ENCODE measurements around the gene SUN5.

Gene SUN5

DNA sequence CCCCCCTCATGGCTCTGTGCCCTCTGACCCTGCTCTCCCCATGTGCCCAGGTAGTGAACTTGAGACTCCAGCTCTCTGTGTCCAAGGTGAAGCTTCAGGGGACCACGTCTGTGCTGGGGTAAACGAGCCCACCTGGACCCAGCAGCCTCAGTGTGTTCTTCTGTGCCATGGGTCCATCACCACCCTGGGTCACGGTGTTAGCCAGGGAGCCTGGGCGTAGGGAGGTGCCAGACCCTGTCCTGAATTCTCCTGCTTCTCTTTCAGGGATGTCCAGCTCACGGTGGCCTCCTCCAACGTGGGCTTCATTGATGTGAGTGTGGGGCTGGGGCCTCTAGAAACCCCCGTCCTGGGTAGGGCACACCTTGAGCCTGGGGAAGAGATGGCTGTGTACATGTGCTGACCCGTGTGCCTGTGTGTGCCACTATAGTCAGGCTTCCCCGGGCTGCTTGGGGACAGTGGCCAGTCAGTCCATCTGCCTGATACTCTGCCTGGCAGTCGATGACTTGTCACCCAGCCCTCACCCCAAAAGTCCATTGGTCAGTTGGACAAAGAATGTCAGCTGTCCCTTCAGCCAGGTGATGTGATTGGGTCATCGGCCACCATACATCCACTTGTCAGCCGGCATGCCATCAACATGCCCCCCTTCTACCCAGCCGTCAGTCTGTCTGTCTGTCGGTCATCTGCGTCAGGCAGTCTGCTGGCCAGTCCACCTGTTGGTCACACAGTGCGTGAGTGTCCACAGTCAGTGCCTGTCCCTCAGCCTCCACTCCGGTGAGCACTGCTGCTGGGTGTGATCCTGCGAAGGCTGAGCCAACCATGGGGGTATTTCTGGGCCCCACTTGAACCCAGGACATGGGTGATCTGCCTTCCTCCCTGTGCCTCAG, 16.3 kb upstream of the SUN5 start:
- H3K4me1 ChIP-seq (ENCODE audit: control insufficient read depth in 1 of 2, insufficient read depth in 2 of 2, low read length in 2 of 2): no peaks in the 10 kb centered on the region
- H2AK5ac ChIP-seq (ENCODE audit: low read length): no peak overlapping the region
- H3K36me3 ChIP-seq (ENCODE audit: control insufficient read depth in 1 of 2, insufficient read depth in 2 of 2, low read length in 2 of 2): no peaks in the 10 kb centered on the region
- H4K8ac ChIP-seq (ENCODE audit: low read depth, low read length): no peak overlapping the region
- no peak overlapping the region for H3K4ac ChIP-seq (ENCODE audit: low read depth, low read length)
- H2AFZ ChIP-seq (ENCODE audit: insufficient read depth, low read length, poor library complexity): no peak overlapping the region
- no peak overlapping the region for H4K91ac ChIP-seq (ENCODE audit: low read depth, low read length)
- H3K9ac ChIP-seq (ENCODE audit: low read length): no peak overlapping the region
- H2BK5ac ChIP-seq (ENCODE audit: low read depth, low read length, poor library complexity): no peak overlapping the region
- no peaks in the 10 kb centered on the region for H3K9me3 ChIP-seq (ENCODE audit: insufficient read depth, low read depth, low read length)
- H3K27ac ChIP-seq (ENCODE audit: low read depth, low read length): no peak overlapping the region
- H3K79me1 ChIP-seq (ENCODE audit: low read length): no peaks in the 10 kb centered on the region
- H3K4me3 ChIP-seq (ENCODE audit: low read depth, low read length): no peak overlapping the region
- H3K14ac ChIP-seq (ENCODE audit: low read length): no peak overlapping the region
- no peaks in the 10 kb centered on the region for H3K27me3 ChIP-seq (ENCODE audit: insufficient read depth, low read length)
- no peak overlapping the region for H3K18ac ChIP-seq (ENCODE audit: low read length)
- no peak overlapping the region for H2BK12ac ChIP-seq (ENCODE audit: low read length)
- H4K12ac ChIP-seq (ENCODE audit: low read depth, low read length): no peak overlapping the region
- H3K23ac ChIP-seq (ENCODE audit: low read length): no peak overlapping the region
- H3K79me2 ChIP-seq (ENCODE audit: control insufficient read depth, insufficient read depth, low read length, poor library complexity): no peaks in the 10 kb centered on the region
- H3K4me2 ChIP-seq (ENCODE audit: low read length): no peak overlapping the region
- H2BK120ac ChIP-seq (ENCODE audit: insufficient read depth, low read length, poor library complexity): no peak overlapping the region
- no peak for DNase-seq
- WGBS (ENCODE audit: extremely low coverage, insufficient coverage, insufficient read length): no CpG with 5 or more reads among the region's 18 CpGs

DNA sequence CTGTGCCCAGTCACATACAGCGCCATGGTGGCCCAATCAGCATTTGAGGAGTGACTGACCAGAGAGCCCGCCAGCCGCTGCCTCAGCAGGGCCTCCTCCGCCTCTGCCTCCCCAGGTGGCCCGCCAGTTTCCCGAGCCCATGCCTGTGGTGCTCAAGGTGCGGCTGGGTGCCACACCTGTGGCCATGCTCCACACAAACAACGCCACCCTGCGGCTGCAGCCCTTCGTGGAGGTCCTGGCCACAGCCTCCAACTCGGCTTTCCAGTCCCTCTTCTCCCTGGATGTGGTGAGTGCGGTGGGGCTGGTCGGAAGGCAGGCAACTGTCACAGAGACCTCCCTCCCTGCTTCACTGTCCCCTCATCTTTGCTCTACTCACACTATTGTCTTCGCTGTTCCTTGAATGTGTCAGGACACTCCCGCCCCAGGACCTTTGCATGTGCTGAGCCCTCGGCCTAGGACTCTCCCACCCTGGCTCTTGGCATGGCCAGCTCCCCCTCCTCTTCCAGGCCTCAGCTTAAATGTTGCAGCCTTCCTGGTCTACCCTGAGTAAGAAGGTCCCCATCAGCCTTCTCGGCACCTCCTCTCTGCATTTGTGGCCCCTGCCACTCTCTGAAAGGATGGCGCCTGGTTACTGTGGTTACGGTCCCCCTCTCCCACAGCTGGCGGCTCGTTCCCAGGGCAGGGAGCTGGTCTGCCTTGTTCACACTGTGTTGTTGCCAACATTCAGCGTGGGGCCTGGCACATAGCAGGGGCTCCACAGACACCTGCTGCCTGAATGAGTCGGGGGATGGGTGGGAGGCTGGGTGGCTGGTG, 15.4 kb upstream of the SUN5 start:
- Histone ChIP-seq H2BK5ac (ENCODE audit: low read depth, low read length, poor library complexity) (no peak overlapping the region), H2AK5ac (ENCODE audit: low read length) (no peak overlapping the region), H3K14ac (ENCODE audit: low read length) (no peak overlapping the region), H4K12ac (ENCODE audit: low read depth, low read length) (no peak overlapping the region), H3K79me1 (ENCODE audit: low read length) (no peaks in the 10 kb centered on the region), H3K27me3 (ENCODE audit: insufficient read depth, low read length) (no peaks in the 10 kb centered on the region), H4K8ac (ENCODE audit: low read depth, low read length) (no peak overlapping the region), H3K23ac (ENCODE audit: low read length) (no peak overlapping the region), H4K91ac (ENCODE audit: low read depth, low read length) (no peak overlapping the region), H3K4me2 (ENCODE audit: low read length) (no peak overlapping the region), H2AFZ (ENCODE audit: insufficient read depth, low read length, poor library complexity) (no peak overlapping the region), H3K4me3 (ENCODE audit: low read depth, low read length) (no peak overlapping the region), H3K27ac (ENCODE audit: low read depth, low read length) (no peak overlapping the region), H2BK120ac (ENCODE audit: insufficient read depth, low read length, poor library complexity) (no peak overlapping the region), H3K9me3 (ENCODE audit: insufficient read depth, low read depth, low read length) (no peaks in the 10 kb centered on the region), H2BK12ac (ENCODE audit: low read length) (no peak overlapping the region), H3K4me1 (ENCODE audit: control insufficient read depth in 1 of 2, insufficient read depth in 2 of 2, low read length in 2 of 2) (no peaks in the 10 kb centered on the region), H3K79me2 (ENCODE audit: control insufficient read depth, insufficient read depth, low read length, poor library complexity) (no peaks in the 10 kb centered on the region), H3K9ac (ENCODE audit: low read length) (no peak overlapping the region), H3K18ac (ENCODE audit: low read length) (no peak overlapping the region), H3K36me3 (ENCODE audit: control insufficient read depth in 1 of 2, insufficient read depth in 2 of 2, low read length in 2 of 2) (no peaks in the 10 kb centered on the region), H3K4ac (ENCODE audit: low read depth, low read length) (no peak overlapping the region)
- WGBS (ENCODE audit: extremely low coverage, insufficient coverage, insufficient read length): no CpG with 5 or more reads among the region's 23 CpGs
- no peak for DNase-seq

DNA sequence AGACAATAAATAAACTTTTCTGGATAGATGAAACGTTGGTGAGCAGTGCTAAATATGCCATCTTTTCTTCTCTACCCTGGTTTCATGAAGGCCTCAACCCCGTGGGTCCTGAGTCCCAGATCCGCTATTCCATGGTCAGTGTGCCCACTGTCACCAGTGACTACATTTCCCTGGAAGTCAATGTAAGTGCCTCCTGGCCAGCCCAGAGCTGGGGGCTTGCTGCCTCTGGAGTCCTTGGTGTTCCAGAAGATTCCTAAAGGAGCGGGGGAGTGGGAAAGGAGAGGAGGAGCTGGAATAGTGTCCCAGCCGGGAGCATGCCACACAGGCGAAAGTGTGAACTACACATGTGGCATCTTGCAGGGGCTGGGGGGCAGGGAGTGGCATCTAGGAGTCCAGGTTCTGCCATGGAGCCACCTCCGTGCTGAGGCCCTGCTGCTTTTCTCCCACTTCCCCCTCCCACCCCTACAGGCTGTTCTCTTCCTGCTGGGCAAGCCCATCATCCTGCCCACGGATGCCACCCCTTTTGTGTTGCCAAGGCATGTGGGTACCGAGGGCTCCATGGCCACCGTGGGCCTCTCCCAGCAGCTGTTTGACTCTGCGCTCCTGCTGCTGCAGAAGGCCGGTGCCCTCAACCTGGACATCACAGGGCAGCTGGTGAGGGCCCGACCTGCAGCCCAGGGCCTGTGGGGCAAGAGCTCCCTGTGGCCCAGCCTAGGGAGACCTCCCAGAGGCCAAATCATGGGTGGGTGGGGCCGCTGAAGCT, 14.1 kb upstream of the SUN5 start:
- no peak for DNase-seq
- Histone ChIP-seq H4K91ac (ENCODE audit: low read depth, low read length) (no peak overlapping the region), H3K4me3 (ENCODE audit: low read depth, low read length) (no peak overlapping the region), H3K4me1 (ENCODE audit: control insufficient read depth in 1 of 2, insufficient read depth in 2 of 2, low read length in 2 of 2) (no peaks in the 10 kb centered on the region), H3K9me3 (ENCODE audit: insufficient read depth, low read depth, low read length) (no peaks in the 10 kb centered on the region), H3K14ac (ENCODE audit: low read length) (no peak overlapping the region), H3K4me2 (ENCODE audit: low read length) (no peak overlapping the region), H2BK5ac (ENCODE audit: low read depth, low read length, poor library complexity) (no peak overlapping the region), H3K27ac (ENCODE audit: low read depth, low read length) (no peak overlapping the region), H2AFZ (ENCODE audit: insufficient read depth, low read length, poor library complexity) (no peak overlapping the region), H2BK12ac (ENCODE audit: low read length) (no peak overlapping the region), H3K36me3 (ENCODE audit: control insufficient read depth in 1 of 2, insufficient read depth in 2 of 2, low read length in 2 of 2) (no peaks in the 10 kb centered on the region), H2BK120ac (ENCODE audit: insufficient read depth, low read length, poor library complexity) (no peak overlapping the region), H2AK5ac (ENCODE audit: low read length) (no peak overlapping the region), H3K79me1 (ENCODE audit: low read length) (no peaks in the 10 kb centered on the region), H4K8ac (ENCODE audit: low read depth, low read length) (no peak overlapping the region), H4K12ac (ENCODE audit: low read depth, low read length) (no peak overlapping the region), H3K4ac (ENCODE audit: low read depth, low read length) (no peak overlapping the region), H3K27me3 (ENCODE audit: insufficient read depth, low read length) (no peaks in the 10 kb centered on the region), H3K79me2 (ENCODE audit: control insufficient read depth, insufficient read depth, low read length, poor library complexity) (no peaks in the 10 kb centered on the region), H3K18ac (ENCODE audit: low read length) (no peak overlapping the region), H3K23ac (ENCODE audit: low read length) (no peak overlapping the region), H3K9ac (ENCODE audit: low read length) (no peak overlapping the region)
- no CpG with 5 or more reads among the region's 14 CpGs for WGBS (ENCODE audit: extremely low coverage, insufficient coverage, insufficient read length)

DNA sequence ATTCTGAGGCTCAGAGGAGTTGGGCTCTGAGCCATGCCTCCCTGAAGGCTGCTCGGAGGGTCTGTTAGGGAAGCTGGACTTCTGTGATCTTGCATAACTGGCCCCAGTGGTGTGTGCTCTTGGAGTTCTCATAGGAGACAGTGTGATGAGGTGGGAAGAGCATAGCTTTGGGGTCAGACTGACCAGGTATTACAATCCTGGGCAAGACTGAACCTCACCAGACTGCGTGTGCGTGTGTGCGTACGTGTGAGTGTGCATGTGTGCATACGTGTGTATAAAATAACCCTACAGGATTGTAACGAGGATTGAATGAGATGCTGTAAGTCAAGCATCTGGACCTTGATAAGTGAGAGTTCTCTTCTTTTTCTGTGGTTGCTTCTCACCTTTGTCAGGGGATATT, 13.3 kb upstream of the SUN5 start:
- H3K27ac ChIP-seq (ENCODE audit: low read depth, low read length): no peak overlapping the region
- no peak overlapping the region for H2BK12ac ChIP-seq (ENCODE audit: low read length)
- H3K27me3 ChIP-seq (ENCODE audit: insufficient read depth, low read length): no peaks in the 10 kb centered on the region
- no peaks in the 10 kb centered on the region for H3K4me1 ChIP-seq (ENCODE audit: control insufficient read depth in 1 of 2, insufficient read depth in 2 of 2, low read length in 2 of 2)
- no peak overlapping the region for H3K4ac ChIP-seq (ENCODE audit: low read depth, low read length)
- no peaks in the 10 kb centered on the region for H3K9me3 ChIP-seq (ENCODE audit: insufficient read depth, low read depth, low read length)
- H2AK5ac ChIP-seq (ENCODE audit: low read length): no peak overlapping the region
- H3K79me2 ChIP-seq (ENCODE audit: control insufficient read depth, insufficient read depth, low read length, poor library complexity): no peaks in the 10 kb centered on the region
- H3K36me3 ChIP-seq (ENCODE audit: control insufficient read depth in 1 of 2, insufficient read depth in 2 of 2, low read length in 2 of 2): no peaks in the 10 kb centered on the region
- WGBS (ENCODE audit: extremely low coverage, insufficient coverage, insufficient read length): no CpG with 5 or more reads among the region's 7 CpGs
- no peak overlapping the region for H3K4me3 ChIP-seq (ENCODE audit: low read depth, low read length)
- H3K18ac ChIP-seq (ENCODE audit: low read length): no peak overlapping the region
- no peak overlapping the region for H2BK5ac ChIP-seq (ENCODE audit: low read depth, low read length, poor library complexity)
- H3K23ac ChIP-seq (ENCODE audit: low read length): no peak overlapping the region
- H3K14ac ChIP-seq (ENCODE audit: low read length): no peak overlapping the region
- H4K8ac ChIP-seq (ENCODE audit: low read depth, low read length): no peak overlapping the region
- H3K79me1 ChIP-seq (ENCODE audit: low read length): no peaks in the 10 kb centered on the region
- no peak overlapping the region for H3K9ac ChIP-seq (ENCODE audit: low read length)
- H3K4me2 ChIP-seq (ENCODE audit: low read length): no peak overlapping the region
- H2AFZ ChIP-seq (ENCODE audit: insufficient read depth, low read length, poor library complexity): no peak overlapping the region
- no peak overlapping the region for H4K91ac ChIP-seq (ENCODE audit: low read depth, low read length)
- no peak overlapping the region for H2BK120ac ChIP-seq (ENCODE audit: insufficient read depth, low read length, poor library complexity)
- no peak for DNase-seq
- no peak overlapping the region for H4K12ac ChIP-seq (ENCODE audit: low read depth, low read length)

Measured in trophoblast cell (in vitro differentiated cells and primary cell).